Ovary (tissue), 9 donors: Measurements from ENCODE around the gene SDK1. TPM values are rescaled to one million over a fixed set of nuclear protein-coding genes. Genes with fewer than 3 reads are reported as not detected.

Source experiments
- DNase-seq, 5 donors: peaks; one replicate each; pipeline ENCODE4 v3.0.0-alpha.2; 2019 to 2020
- H3K27ac ChIP-seq, 2 donors: fragments of 200-600 bp; one replicate each; pipeline versions ENCODE4 v1.5.1 to v1.8.0; 2019 to 2022
- H3K27me3 ChIP-seq: fragments of 200-600 bp; one replicate; pipeline ENCODE4 v1.8.0; 2022
- H3K36me3 ChIP-seq: fragments of 200-600 bp; sonication (generic); one replicate; pipeline ENCODE4 v1.5.1; 2019
- H3K4me1 ChIP-seq: one replicate; pipeline ENCODE4 v1.8.1; 2013; ENCODE audit warnings: mild to moderate bottlenecking, moderate library complexity; ENCODE audit not compliant: insufficient read depth
- H3K4me3 ChIP-seq: fragments of 200-600 bp; sonication (generic); one replicate; pipeline ENCODE4 v1.5.1; 2017
- H3K9me3 ChIP-seq, 2 donors: fragments of 200-600 bp in 1 of 2; sonication (generic) in 1 of 2; one replicate each; pipeline versions ENCODE4 v1.5.1 to v1.8.1; 2013 to 2019; ENCODE audit warnings: mild to moderate bottlenecking in 1 of 2, moderate library complexity in 1 of 2
- CTCF ChIP-seq, 3 donors: fragments of 450-650 bp in 2 of 3; fragments of 200-600 bp in 1 of 3; IDR thresholded peaks; one replicate each; pipeline versions ENCODE4 v1.5.1 to v1.8.0; 2016 to 2022; ENCODE audit warnings: antibody characterized with exemption in 3 of 3, mild to moderate bottlenecking in 1 of 3
- EP300 ChIP-seq: sonication (generic); formaldehyde crosslinking; IDR thresholded peaks from one replicate; pipeline ENCODE4 v1.6.1; 2017; ENCODE audit warnings: antibody characterized with exemption
- POLR2A ChIP-seq: fragments of 450-650 bp; IDR thresholded peaks from one replicate; pipeline ENCODE4 v1.6.1; 2017; ENCODE audit warnings: antibody characterized with exemption, mild to moderate bottlenecking, moderate library complexity
- WGBS, 3 donors: extraction: QIAGEN DNeasy Blood & Tissue Kit in 1 of 3; methylation state at CpG; one replicate each; pipeline versions ENCODE4 v1.1.5 to v1.1.7; 2013 to 2017; 5-methylcytosine and 5-hydroxymethylcytosine counted together
- intact Hi-C, 4 donors: fragments of 100-400 bp; cut with DNase I; formaldehyde crosslinking; loops; one replicate each; pipeline versions ENCODE4 v1.11.0 to v1.15.1; 2022 to 2023
- polyA plus RNA-seq, 2 donors: library from polyadenylated mRNA; stranded (reverse); fragments of 200-250 nt in 1 of 2; fragments of 350-450 nt in 1 of 2; fragmentation: Illumina TruSeq in 1 of 2; extraction: RNeasy Lipid Tissue Mini Kit (QIAGEN cat#74804) in 1 of 2; gene quantifications; one replicate each; pipeline ENCODE4 v1.2.3, GENCODE V29; 2013 to 2014
- total RNA-seq, 7 donors: library from RNA; depleted of rRNA in 2 of 7; stranded (reverse); fragments of >200 nt in 2 of 7; fragmentation: NEBNext Ultra II Directional in 3 of 7; extraction: Animal tissue kit (Norgen Biotek cat#: 25700) in 3 of 7; gene quantifications; one replicate each; pipeline versions ENCODE4 v1.1.0 to v1.2.4, GENCODE V29; 2016 to 2023
- donor health status: DM: no; HTN: no; CAD: no; lungs with moderate emphysema.
- donor health status: DM: no; HTN: no; CAD: no.
- donor health status: Bipolar disorder and iron deficiency.
- donor health status: DM: yes; HTN: yes; CAD: no.
- donor health status: DM: no; HTN: no; CAD: no.
- donor health status: DM: yes; HTN: yes; CAD: no.

The SDK1 gene
- total and polyA plus RNA-seq, 9 donors: 1.2 to 13.3 (median 4.4) TPM

DNA sequence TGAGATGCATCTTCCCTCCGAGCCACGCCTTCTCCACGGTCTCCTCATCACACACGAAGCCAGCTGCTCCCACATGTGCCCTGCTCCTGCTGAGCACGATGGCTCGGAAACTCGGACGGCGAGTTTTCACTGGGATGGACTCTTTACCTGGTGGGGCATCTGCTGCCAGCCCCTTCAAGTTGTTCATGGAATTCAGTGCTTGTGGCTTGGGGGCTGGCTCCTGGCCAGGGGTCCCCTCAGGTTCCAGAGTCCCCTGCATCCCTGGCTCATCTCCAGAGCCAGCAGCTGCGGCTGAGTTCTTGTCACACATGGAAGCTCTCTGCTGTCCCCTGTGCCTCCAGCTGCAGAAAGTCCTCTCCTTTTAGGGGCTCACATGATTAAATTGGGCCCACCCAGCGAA is 654.0 kb downstream of the SDK1 start:
- intact Hi-C loops: no loop called here
- H3K4me1 ChIP-seq: no peaks in the 10 kb centered on the region
- H3K9me3 ChIP-seq: no peaks in the 10 kb centered on the region
- TF ChIP-seq POLR2A (no peak), EP300 (no peak), CTCF (IDR thresholded peaks at IDR 0.05) (no peak)
- DNase-seq: no peak
- no peak overlapping the region for H3K4me3 ChIP-seq
- no peak overlapping the region for H3K27ac ChIP-seq
- no peaks in the 10 kb centered on the region for H3K27me3 ChIP-seq
- WGBS, 3 donors: 84 to 95% (median 89%) methylated on average over 11 of the region's 11 CpGs
- H3K36me3 ChIP-seq: no peaks in the 10 kb centered on the region

- H3K27ac ChIP-seq: no peak overlapping the region
- no peak overlapping the region for H3K4me3 ChIP-seq
- no peaks in the 10 kb centered on the region for H3K4me1 ChIP-seq
- TF ChIP-seq CTCF (IDR thresholded peaks at IDR 0.05) (no peak), POLR2A (no peak), EP300 (no peak)
- no peak for DNase-seq
- intact Hi-C loops: no loop called here
- H3K9me3 ChIP-seq: no peaks in the 10 kb centered on the region
- no peaks in the 10 kb centered on the region for H3K36me3 ChIP-seq
- WGBS, 3 donors: 86 to 94% (median 86%) methylated on average over 14 of the region's 14 CpGs
- H3K27me3 ChIP-seq: no peaks in the 10 kb centered on the region
Measured at GRCh38 chr7:3955751-3956696, 655.0 kb downstream of the SDK1 start.

DNA sequence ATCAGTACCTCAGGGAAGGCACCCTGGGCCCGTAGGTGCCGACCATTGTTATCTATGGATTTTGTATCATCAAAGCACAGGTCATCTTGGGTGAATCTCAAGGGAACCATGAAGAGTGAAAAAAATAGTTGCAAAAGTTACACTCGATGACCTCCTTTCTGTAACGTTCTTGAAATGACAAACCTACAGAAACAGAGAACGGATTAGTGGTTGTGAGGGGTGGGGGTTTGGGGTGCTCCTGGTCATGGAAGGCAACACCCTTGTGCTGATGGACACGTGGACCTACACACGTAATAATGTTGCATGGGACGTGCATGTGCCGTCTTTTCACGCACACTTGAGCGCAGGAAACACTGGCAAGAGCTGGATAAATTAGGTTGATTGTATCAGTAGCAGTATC is 655.9 kb downstream of the SDK1 start:
- Histone ChIP-seq H3K4me3 (no peak overlapping the region), H3K4me1 (no peaks in the 10 kb centered on the region), H3K9me3 (no peaks in the 10 kb centered on the region), H3K27ac (no peak overlapping the region), H3K36me3 (no peaks in the 10 kb centered on the region), H3K27me3 (no peaks in the 10 kb centered on the region)
- intact Hi-C loops: no loop called here
- WGBS, 3 donors: 91 to 96% (median 94%) methylated on average over 11 of the region's 11 CpGs
- DNase-seq: no peak
- TF ChIP-seq EP300 (no peak), CTCF (IDR thresholded peaks at IDR 0.05) (no peak), POLR2A (no peak)

- H3K27me3 ChIP-seq: no peaks in the 10 kb centered on the region
- H3K9me3 ChIP-seq: no peaks in the 10 kb centered on the region
- H3K36me3 ChIP-seq: no peaks in the 10 kb centered on the region
- no peak overlapping the region for H3K27ac ChIP-seq
- H3K4me3 ChIP-seq: no peak overlapping the region
- intact Hi-C loops: no loop called here
- TF ChIP-seq CTCF (IDR thresholded peaks at IDR 0.05) (no peak), EP300 (no peak), POLR2A (no peak)
- DNase-seq: no peak
- WGBS, 3 donors: 57 to 70% (median 59%) methylated on average over 8 of the region's 8 CpGs
- H3K4me1 ChIP-seq: no peaks in the 10 kb centered on the region
Measured at GRCh38 chr7:3957472-3958108, 656.5 kb downstream of the SDK1 start.
